NCI-H345 treated with DMSO at 0.1 percent for 48 hours (cell line): ENCODE data around the gene STH.

Source experiments
- DNase-seq: peaks from one replicate; lab custom pipeline; 2025; ENCODE audit not compliant: unreplicated experiment; lab: John Stamatoyannopoulos, UW

The STH gene

GRCh38 chr17:45983614-45984310 is 15.3 kb upstream of the STH start:
- DNase-seq: no peak

GRCh38 chr17:45984368-45984767 is 14.7 kb upstream of the STH start:
- no peak for DNase-seq

- DNase-seq: no peak
These were observed 13.6 kb upstream of the STH start for GRCh38 chr17:45985447-45985846.

GRCh38 chr17:45986056-45986455 is 13.0 kb upstream of the STH start:
- DNase-seq: no peak

- DNase-seq: no peak
These were observed 11.3 kb upstream of the STH start for GRCh38 chr17:45987706-45988105.

- DNase-seq: no peak
These were observed 9.3 kb upstream of the STH start for GRCh38 chr17:45989759-45990158.

GRCh38 chr17:45990886-45991285 is 8.2 kb upstream of the STH start:
- no peak for DNase-seq

GRCh38 chr17:45991341-45991740 is 7.7 kb upstream of the STH start:
- no peak for DNase-seq

- no peak for DNase-seq
These were observed 6.9 kb upstream of the STH start for GRCh38 chr17:45992175-45992574.

GRCh38 chr17:45992904-45993303 is 6.1 kb upstream of the STH start:
- DNase-seq: no peak

- no peak for DNase-seq
These were observed 5.0 kb upstream of the STH start for GRCh38 chr17:45993962-45994627.

GRCh38 chr17:45994987-45995386 is 4.1 kb upstream of the STH start:
- DNase-seq: no peak

GRCh38 chr17:45995627-45996270 is 3.3 kb upstream of the STH start:
- no peak for DNase-seq

GRCh38 chr17:45996282-45996937 is 2.6 kb upstream of the STH start:
- no peak for DNase-seq

- DNase-seq: no peak
These were observed 1.9 kb upstream of the STH start for GRCh38 chr17:45997166-45997565.

- no peak for DNase-seq
These were observed 1.4 kb upstream of the STH start for GRCh38 chr17:45997624-45998023.

- DNase-seq: no peak
These were observed 845 bp downstream of the STH start for GRCh38 chr17:45999900-46000290.

GRCh38 chr17:46000292-46000691 is 1.2 kb downstream of the STH start:
- DNase-seq: no peak

- no peak for DNase-seq
These were observed 1.7 kb downstream of the STH start for GRCh38 chr17:46000757-46001156.

- no peak for DNase-seq
These were observed 2.6 kb downstream of the STH start for GRCh38 chr17:46001390-46002310.
